ENCODE results near the gene JAKMIP1. TPM values are rescaled to one million over a fixed set of nuclear protein-coding genes. Genes with fewer than 3 reads are reported as not detected.

JAKMIP1 gene
- total RNA-seq, 1 experiment from 2014 or later, result not detected

- DNase-seq, result no peak
- Histone ChIP-seq H3K27ac (no peak overlapping the region), H3F3A (ENCODE audit: insufficient read depth, low read depth) (no peaks in the 10 kb centered on the region), H3K79me2 (ENCODE audit: low read depth) (no peaks in the 10 kb centered on the region), H3K9me3 (ENCODE audit: insufficient read depth, low read depth) (no peaks in the 10 kb centered on the region), H3K9me2 (ENCODE audit: insufficient read depth) (no peaks in the 10 kb centered on the region), H3K4me2 (no peak overlapping the region), H4K20me1 (ENCODE audit: insufficient read depth) (no peaks in the 10 kb centered on the region), H3K36me3 (ENCODE audit: low read depth) (no peaks in the 10 kb centered on the region), H3K27me3 (ENCODE audit: insufficient read depth, low read depth) (peaks cover 46% of the 10 kb centered on the region), H2AFZ (no peak overlapping the region), H3K4me3 (no peak overlapping the region), H3K4me1 (replicated peaks; ENCODE audit: insufficient read depth) (no peaks in the 10 kb centered on the region)
- no TSS peak for BruUV-seq (replicated peaks)
- CTCF ChIA-PET, result no interaction called here
- intact Hi-C loops (cut with micrococcal nuclease; ENCODE audit: unreplicated experiment), result no loop called here
- POLR2A ChIA-PET (ENCODE audit: unreplicated experiment), result no interaction called here
- TF ChIP-seq CTCF (conservative IDR thresholded peaks at IDR 0.05) (no peak), EZH2 (IDR thresholded peaks at IDR 0.05; ENCODE audit: low read depth) (no peak)
Measured at GRCh38 chr4:6198768-6199421, 1.5 kb downstream of the JAKMIP1 start.

GRCh38 chr4:6198278-6198677 lies 2.1 kb downstream of the JAKMIP1 start:
- H3F3A ChIP-seq (ENCODE audit: insufficient read depth, low read depth), result no peaks in the 10 kb centered on the region
- H3K4me1 ChIP-seq (replicated peaks; ENCODE audit: insufficient read depth), result no peaks in the 10 kb centered on the region
- H3K4me3 ChIP-seq, result no peak overlapping the region
- no peak overlapping the region for H2AFZ ChIP-seq
- CTCF ChIA-PET, result no interaction called here
- H3K27ac ChIP-seq, result no peak overlapping the region
- no peaks in the 10 kb centered on the region for H3K9me3 ChIP-seq (ENCODE audit: insufficient read depth, low read depth)
- DNase-seq, result no peak
- POLR2A ChIA-PET (ENCODE audit: unreplicated experiment), result no interaction called here
- no TSS peak for BruUV-seq (replicated peaks)
- TF ChIP-seq EZH2 (IDR thresholded peaks at IDR 0.05; ENCODE audit: low read depth) (no peak), CTCF (conservative IDR thresholded peaks at IDR 0.05) (no peak)
- no peaks in the 10 kb centered on the region for H3K9me2 ChIP-seq (ENCODE audit: insufficient read depth)
- H3K4me2 ChIP-seq, result no peak overlapping the region
- intact Hi-C loops (cut with micrococcal nuclease; ENCODE audit: unreplicated experiment), result no loop called here
- peaks cover 52% of the 10 kb centered on the region for H3K27me3 ChIP-seq (ENCODE audit: insufficient read depth, low read depth)
- no peaks in the 10 kb centered on the region for H4K20me1 ChIP-seq (ENCODE audit: insufficient read depth)
- no peaks in the 10 kb centered on the region for H3K79me2 ChIP-seq (ENCODE audit: low read depth)
- H3K36me3 ChIP-seq (ENCODE audit: low read depth), result no peaks in the 10 kb centered on the region

- ChIA-PET CTCF (no interaction called here), POLR2A (ENCODE audit: unreplicated experiment) (no interaction called here)
- Histone ChIP-seq H3K27me3 (ENCODE audit: insufficient read depth, low read depth) (peaks cover 51% of the 10 kb centered on the region), H3K4me2 (no peak overlapping the region), H3K4me1 (replicated peaks; ENCODE audit: insufficient read depth) (no peaks in the 10 kb centered on the region), H3K4me3 (no peak overlapping the region), H2AFZ (no peak overlapping the region), H3F3A (ENCODE audit: insufficient read depth, low read depth) (no peaks in the 10 kb centered on the region), H3K27ac (no peak overlapping the region), H3K79me2 (ENCODE audit: low read depth) (no peaks in the 10 kb centered on the region), H3K9me3 (ENCODE audit: insufficient read depth, low read depth) (no peaks in the 10 kb centered on the region), H3K9me2 (ENCODE audit: insufficient read depth) (no peaks in the 10 kb centered on the region), H4K20me1 (ENCODE audit: insufficient read depth) (no peaks in the 10 kb centered on the region), H3K36me3 (ENCODE audit: low read depth) (no peaks in the 10 kb centered on the region)
- no TSS peak for BruUV-seq (replicated peaks)
- DNase-seq, result no peak
- intact Hi-C loops (cut with micrococcal nuclease; ENCODE audit: unreplicated experiment), result no loop called here
- TF ChIP-seq EZH2 (IDR thresholded peaks at IDR 0.05; ENCODE audit: low read depth) (no peak), CTCF (conservative IDR thresholded peaks at IDR 0.05) (no peak)
Measured at GRCh38 chr4:6197433-6198174, 2.7 kb downstream of the JAKMIP1 start.

Data from PC-9 (cell line).